HUDEP-2 (cell line): ENCODE data around the gene SETDB1.

Experiments
- DNase-seq, 76 experiments: peaks; one replicate each; lab custom pipeline; 2025; ENCODE audit not compliant: unreplicated experiment in 76 of 76; lab: John Stamatoyannopoulos, UW

SETDB1 gene

DNA sequence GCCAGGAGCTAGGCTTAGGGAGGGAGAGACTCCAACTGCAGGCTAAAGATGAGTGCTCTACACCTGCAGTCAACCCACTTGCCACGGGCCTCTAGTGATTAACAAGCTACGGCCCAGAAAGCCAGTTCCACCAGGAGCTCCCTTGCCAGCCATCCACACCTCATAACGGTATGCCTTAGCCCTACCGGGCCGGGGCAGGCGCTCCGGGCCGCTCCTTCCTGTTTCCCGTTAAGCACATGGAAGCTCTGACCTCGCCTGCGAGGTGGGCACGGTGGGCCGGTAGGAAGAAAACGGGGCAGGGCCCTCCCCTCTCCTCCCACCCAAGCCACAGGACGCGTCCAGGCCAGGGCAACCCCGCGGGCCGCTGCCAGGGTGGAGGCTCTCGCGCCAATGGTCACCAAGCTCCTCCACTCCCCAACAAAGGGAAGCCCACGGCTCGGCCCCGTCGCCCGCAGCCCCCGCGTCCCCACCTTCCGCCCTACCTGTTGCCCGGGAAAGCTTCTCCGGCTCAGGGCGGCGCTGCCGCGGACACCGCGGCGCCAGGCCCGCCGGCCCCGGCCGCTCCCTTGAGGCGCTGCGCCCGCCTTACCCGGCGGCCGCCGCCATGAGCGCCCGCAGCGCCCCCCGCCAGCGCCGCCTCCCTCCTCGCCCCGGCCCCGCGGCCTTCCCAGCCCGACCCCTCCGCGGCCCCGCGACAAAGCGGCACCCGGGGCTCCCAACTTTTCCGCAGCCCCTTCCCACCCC is 47.8 kb downstream of the SETDB1 start:
- DNase-seq, result peak in 16 of 76 experiments; percentile 11 to 61 (median 30)

DNA sequence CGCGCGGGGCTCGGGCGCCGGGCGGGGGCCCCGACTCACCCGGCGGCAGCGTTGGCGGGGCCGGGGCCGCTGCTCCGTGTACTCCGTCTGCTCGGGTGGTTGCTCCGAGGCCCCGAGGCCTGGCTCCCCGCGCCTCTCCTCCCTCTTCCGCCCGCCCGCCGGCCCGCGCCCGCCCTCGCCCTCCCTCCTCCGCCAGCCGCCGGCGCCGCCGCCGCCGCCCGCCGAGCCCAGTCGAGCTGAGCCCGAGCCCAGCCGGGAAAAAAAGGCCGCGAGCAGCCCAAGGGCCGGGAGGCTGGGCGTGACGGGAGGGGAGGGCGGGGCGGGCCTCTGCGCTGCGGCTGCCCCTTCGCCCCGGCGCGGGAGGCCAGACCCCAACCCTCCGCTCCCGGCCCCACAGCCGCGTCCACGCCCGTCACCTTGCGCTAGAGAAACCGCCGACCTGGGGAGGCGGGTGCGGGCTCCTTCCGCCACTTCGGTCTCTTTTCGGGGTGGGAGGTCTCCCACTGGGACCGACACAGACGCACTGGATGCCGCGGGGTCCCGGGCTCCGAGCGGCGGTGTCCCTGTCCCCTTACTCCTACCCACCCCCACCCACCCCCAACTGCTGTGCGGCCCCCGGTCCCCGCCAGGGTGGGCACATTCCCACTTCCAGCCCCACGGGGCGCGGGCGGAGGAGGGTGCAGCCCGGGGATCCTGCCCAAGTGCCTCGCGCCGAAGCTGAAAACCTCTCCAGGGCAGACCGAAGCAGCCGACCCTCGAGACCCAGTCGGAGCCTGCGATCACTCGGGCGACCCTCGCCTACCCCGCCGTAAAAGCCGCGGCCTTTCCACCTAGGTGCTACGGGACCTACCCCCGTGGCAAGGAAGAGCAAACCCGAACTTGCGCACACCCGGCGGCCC is 48.7 kb downstream of the SETDB1 start, which contains the start of gene CERS2:
TSS of gene CERS2 (minus strand) at position 256 of the 899 bp plus-strand sequence. CDS start 5,745 bp downstream, outside the sequence.
- peak in 61 of 76 experiments; percentile 13 to 80 (median 56) for DNase-seq

DNA sequence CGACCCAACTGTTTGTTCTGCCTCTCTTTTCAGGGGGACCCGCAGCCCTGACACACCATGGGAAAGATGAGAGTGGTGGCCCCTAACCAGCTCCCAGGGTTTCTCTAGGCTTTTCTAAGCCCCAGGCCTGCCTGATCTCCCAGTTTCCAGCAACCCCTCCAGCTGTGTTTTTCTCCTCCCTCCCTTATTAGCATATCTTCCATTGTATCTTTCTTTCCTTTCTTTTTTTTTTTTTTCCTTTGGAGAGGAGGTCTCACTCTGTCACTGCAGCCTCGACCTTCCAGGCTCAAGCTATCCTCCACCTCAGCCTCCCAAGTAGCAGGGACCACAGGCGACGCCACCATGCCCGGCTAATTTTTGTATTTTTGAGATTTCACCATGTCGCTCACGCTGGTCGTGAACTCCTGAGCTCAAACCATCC is 50.2 kb downstream of the SETDB1 start:
- peak in 6 of 76 experiments; percentile 4 to 47 (median 18) for DNase-seq

DNA sequence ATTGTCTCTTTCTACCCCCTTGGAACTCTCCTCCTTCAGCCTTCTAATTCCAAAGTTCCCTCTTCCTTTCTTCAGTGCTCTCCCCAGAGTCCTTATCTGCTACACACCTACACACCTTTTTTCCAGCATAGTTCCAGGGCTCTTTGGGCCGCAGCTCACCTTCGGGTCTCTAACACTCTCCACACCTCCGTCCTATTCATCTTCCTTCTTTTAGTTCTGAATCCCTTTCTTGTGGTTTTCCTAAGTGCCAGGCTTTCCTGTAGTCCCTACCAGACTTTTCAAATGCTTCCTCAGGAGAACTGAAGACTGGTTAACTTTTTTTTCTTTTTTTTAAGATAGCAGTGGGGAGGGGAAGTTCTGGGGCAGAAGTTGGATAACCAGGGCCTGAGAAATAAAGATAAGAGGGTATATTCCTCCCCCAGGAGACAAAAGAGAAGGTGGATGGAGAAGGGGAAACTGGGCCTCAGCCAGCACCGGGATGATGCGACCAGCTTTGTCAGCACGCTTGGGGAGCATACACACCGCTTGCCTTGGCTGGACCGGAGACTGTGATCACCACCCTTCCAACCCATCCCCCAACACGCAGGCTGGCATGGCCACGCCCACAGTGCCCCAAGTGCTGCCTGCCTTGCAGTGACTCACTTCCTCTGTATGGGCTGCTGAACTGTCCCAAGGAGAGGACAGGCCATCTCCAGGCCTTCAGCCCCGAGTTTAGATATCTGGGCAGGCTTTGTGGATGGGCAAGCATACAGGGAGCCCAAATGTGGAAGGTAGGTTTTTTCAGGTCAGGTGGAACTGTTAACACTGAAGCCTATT is 50.9 kb downstream of the SETDB1 start:
- DNase-seq, result peak in 75 of 76 experiments; percentile 65 to 98 (median 95)

- DNase-seq, result peak in 72 of 76 experiments; percentile 23 to 88 (median 78)
Measured at GRCh38 chr1:150979092-150980056, 53.2 kb downstream of the SETDB1 start.

DNA sequence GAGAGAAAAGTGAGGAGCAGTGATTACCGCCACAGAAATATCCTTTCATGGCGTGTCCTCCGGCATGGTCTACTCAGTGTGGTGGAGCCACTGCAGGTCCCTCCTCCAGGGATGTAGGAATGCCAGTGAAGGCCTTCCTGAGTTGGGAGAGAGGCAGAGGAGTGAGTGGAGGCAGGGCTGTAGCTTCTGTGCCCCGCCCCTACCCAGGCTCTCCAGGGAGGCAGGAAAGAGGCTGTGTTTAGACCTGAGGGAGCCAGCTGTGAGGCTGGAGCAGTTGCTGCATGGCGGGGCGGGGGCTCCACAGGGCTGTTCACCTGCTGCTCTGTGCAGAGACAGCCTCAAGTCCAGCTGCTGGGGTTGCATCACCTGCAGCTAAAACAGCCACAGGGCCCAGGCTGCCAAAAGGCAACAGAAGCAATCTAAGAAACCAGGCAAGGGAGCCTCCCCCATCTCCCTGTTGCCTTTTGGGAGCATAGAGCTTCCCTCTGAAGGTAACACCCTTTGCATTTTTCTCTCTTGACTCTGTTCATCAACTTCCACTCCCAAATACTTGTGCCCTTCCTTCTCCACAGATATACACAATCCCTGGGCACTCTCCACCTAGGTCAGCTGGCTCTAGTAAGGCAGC is 55.1 kb downstream of the SETDB1 start:
- DNase-seq, result peak in 1 of 76 experiments; percentile 3

DNA sequence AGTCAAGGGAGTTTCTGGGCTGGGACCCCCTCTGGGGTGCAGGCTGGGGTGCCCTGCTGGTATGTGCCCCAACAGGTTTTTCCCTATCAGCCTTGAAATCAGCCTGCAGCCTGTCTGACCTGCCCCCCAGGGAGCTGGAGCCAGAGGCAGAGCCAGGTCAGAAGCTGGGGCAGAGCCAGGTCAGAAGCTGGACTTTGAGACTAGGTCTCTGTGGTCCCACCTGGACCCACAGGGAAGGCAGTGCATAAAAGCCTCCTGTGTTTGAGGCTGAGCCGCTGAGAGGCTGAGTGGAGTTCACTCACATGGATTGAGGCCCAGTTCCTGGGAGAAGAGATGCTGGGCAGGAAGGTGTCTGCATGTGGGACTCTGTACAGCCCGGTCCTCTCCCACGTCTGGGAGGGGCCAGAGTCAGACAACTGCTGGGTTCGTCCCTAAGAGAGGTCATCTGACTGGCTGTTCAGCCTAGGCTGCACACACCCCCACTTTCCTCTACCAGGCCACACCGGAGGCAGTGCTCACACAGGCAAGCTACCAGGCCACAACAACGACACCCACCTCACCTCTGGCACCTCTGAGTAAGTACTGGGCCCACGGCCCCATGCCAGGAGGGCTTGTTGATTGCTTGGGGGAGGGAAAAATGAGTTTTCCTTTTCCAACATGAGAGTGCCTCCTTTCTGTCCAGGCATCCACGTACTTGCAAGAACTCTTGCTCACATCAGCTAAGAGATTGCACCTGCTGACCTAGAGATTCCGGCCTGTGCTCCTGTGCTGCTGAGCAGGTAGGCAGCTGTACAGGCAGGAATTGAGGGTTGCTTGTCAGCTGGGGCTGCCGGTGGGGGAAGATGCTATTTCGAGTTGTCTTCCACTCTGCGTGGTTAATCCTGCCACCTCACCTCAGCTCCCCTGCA is 55.9 kb downstream of the SETDB1 start, which contains the start of gene ANXA9:
TSS of gene ANXA9 (plus strand) at position 488 of the 908 bp plus-strand sequence. CDS start 814 bp downstream, outside the sequence.
- DNase-seq, result peak in 71 of 76 experiments; percentile 8 to 83 (median 62)

DNA sequence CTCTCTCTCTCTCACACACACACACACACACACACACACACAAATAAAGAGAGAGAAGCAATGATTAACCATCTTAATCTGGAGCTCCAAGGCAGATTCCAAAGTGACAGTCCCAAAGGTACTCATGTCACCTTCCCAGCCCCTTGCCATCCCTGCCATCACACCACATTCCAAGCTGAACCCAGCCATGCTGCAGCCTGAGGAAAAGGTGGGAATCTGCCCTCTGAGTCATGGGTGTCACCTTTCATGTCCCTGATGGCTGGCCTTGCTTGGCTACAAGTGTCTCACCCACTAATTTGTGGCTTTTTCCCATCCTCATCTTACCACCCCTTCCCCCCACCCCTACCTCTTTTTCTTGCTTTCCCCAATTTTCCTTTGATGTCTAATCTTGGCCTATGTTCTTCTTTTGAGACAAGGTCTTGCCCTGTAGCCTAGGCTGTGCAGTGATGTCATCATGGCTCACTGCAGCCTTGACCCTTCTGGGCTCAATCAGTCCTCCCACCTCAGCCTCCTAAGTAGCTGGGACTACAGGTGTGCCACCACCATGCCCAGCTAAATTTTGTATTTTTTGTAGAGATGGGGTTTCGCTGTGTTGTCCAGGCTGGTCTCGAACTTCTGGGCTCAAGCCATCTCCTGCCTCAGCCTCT is 59.1 kb downstream of the SETDB1 start:
- DNase-seq, result no peak

DNA sequence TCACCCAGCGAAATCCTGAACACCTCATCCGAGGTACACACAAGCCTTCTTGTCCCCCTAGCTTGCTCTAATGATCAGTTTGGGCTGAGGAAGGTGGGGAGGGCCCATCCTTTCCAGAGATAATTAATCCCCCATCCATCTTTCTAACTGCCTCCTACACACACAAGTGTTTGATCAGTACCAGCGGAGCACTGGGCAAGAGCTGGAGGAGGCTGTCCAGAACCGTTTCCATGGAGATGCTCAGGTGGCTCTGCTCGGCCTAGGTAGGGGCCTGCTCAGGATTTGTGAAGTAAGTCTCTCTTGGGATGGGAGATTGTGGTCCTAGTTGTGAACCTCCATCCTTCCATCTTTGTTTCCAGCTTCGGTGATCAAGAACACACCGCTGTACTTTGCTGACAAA is 61.8 kb downstream of the SETDB1 start:
- DNase-seq, result no peak

- no peak for DNase-seq
Measured at GRCh38 chr1:150992626-150993025, 66.5 kb downstream of the SETDB1 start.

- no peak for DNase-seq
Measured at GRCh38 chr1:150994248-150994647, 68.1 kb downstream of the SETDB1 start.

- no peak for DNase-seq
Measured at GRCh38 chr1:150995460-150995859, 69.3 kb downstream of the SETDB1 start.

- peak in 14 of 76 experiments; percentile 9 to 37 (median 18) for DNase-seq
Measured at GRCh38 chr1:150995896-150996295, 69.7 kb downstream of the SETDB1 start.

DNA sequence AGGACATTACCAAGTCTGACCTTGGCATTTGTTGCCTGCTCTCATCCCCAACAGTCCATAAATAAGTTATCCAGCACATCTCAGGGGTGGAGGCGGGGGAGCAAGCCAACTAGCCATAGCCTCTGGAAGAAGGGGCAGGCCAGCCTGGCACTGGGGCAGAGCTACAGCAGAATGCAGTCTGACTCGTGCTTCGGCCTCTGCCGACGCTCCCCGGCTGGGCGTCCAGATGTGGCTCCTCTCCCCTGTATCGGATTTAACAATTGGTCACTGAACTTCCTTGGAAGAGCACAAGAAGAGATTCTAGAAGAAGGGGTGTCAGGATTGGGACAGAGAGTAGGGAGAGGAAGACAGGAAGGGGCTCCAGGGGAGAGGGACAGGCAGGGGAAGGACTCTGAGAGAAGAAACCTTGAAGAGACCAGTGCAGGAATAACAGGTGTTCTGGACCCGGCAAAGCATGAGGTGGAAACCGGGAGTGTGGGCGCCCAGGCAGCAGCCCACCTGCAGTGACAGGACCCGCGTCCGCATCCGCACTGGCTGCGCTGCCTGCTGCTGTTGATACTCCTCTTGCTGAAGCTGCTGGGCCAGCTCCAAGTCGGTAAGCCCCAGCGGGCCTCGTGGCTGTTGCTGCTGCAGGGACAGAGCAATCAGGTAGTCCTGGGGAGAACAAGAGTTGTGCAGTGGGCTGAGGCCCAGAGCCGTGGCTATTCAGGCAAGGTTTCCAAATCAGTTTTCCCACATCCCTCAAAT is 71.1 kb downstream of the SETDB1 start:
- no peak for DNase-seq

GRCh38 chr1:150997949-150998348 is 71.8 kb downstream of the SETDB1 start:
- DNase-seq, result no peak

GRCh38 chr1:150999051-150999674 is 73.0 kb downstream of the SETDB1 start:
- no peak for DNase-seq
